SW 1271 (cell line): ENCODE results near the gene PCK2.
"Not testable (repeated sequence)": the region's sequence is repeated elsewhere in the genome, so short reads cannot be mapped to it uniquely, and the experiment has no call there.

Experiments used
- DNase-seq, 2 experiments: peaks; one replicate each; lab custom pipeline; 2025; lab: John Stamatoyannopoulos, UW

PCK2 gene

DNA sequence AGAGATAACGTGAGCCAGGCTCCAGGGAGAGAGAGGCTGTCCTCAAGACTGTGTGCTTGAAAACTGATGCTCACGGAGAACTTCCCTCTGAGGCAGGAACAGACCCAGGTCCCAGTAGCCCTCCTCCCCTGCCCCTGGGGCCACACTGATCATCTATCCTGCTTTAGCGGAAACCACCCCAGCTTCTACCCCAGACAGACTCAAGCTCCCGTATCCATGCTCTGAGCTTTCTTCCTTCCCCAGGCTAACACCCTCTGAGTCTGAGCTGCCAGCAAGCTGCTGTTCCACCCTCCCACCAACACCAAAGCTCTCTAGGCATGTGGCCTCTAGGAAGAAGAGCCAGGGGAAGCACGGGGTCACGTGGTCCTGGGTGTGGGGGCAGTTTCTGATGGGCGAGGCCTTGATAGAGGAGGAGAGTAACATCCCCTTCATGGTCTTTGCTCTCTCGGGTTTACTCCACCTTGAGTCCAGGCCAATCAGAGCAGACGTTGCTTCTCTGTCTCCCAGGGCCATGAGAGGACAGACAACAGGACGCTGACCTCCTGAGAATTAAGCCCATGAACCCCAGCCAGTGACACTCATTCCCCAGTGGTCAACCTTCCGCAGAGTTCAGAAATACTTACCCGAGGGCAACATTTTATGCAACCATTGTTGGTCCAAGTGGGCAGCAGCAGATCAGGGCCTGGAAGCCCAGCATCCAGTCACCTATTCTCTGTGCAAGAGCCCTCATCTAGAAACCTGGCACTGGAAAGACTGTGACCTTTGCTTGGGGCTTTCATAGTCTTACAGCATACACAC is 1.4 kb downstream of the PCK2 start:
- DNase-seq, result no peak

DNA sequence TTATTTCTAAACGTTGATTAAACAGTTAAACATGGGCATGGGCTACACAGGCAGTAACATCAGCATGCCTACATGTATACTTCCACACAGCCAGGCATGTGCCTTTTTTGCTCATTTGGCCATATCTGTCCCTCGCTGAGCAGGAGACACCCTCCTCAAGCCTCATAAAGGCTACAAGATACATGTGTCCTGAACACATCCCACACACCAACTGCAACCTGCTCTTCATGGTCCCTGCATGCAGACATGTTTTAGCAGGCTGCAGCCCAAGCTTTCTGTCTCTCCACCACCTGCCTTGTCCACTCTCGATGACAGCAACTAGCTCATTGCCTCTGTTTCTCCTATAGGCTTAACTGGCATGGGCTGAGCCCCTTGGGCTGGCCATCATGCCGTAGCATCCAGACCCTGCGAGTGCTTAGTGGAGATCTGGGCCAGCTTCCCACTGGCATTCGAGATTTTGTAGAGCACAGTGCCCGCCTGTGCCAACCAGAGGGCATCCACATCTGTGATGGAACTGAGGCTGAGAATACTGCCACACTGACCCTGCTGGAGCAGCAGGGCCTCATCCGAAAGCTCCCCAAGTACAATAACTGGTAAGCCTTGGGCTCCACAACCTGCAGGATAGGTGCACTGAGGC is 2.6 kb downstream of the PCK2 start:
- no peak for DNase-seq

GRCh38 chr14:24098229-24098926 is 4.3 kb downstream of the PCK2 start:
- DNase-seq, result no peak

DNA sequence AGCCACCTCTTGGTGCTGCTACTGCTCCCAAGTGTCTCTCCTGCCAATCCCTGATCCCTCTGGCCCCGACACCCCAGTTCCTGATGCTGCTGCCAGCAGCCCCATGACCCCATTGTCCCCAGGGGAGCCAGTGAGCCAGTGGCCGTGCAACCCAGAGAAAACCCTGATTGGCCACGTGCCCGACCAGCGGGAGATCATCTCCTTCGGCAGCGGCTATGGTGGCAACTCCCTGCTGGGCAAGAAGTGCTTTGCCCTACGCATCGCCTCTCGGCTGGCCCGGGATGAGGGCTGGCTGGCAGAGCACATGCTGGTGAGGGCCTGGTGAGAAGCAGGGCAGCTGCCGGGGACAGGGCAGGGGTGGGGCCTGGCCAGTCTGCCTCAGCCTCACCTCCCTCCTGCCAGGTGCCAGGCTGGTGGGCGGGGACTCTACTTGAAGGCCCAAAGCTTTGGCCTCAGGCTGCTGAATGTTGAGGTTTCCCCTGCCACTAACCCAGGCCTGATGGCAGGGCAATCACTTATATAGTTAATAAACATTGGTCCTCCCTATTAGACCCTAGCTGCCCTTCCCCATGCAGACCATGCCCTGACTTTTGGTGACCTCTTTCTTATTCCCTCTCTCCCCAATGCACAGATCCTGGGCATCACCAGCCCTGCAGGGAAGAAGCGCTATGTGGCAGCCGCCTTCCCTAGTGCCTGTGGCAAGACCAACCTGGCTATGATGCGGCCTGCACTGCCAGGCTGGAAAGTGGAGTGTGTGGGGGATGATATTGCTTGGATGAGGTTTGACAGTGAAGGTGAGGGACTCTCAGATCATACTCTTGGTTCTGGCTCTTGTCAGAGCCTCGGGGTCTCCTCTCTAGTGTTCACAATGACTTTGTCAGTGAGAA is 5.1 kb downstream of the PCK2 start:
- no peak for DNase-seq

DNA sequence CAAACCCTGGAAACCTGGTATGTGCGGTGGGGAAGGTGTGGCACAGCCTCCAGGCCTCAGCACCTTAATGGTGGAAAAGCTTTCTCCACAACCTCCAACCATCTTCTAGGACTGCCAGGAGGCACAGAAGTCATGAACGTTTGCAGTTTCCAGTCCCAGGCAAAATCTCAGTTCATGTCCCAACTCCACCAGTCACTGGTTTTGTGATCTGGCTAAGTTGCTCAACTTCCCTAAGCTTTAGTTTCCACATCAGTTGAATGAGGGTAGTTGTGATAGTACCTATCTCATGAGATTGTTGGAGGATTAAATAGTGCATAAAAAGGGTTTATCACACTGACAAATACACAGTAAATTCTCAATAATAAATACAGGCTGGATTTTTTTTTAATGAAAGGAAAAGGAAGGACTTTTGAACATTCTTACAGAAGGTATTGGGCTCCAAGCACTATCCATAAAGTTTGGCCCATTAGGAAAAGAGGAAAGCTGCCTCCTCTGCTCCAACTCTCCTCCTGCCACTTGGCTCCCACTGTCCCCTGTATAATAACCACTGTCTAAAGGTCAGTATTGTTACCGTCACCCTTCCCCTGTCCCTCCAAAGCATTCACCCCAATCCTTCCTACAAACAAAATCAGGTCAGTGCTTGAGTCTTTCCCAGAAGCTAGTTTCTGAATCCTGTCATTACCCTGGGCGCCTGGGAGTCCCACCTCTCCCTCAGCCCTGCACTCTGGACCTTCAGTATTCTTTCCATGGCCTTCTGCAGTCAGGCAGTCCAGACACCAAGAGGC is 6.3 kb downstream of the PCK2 start:
- no peak for DNase-seq

DNA sequence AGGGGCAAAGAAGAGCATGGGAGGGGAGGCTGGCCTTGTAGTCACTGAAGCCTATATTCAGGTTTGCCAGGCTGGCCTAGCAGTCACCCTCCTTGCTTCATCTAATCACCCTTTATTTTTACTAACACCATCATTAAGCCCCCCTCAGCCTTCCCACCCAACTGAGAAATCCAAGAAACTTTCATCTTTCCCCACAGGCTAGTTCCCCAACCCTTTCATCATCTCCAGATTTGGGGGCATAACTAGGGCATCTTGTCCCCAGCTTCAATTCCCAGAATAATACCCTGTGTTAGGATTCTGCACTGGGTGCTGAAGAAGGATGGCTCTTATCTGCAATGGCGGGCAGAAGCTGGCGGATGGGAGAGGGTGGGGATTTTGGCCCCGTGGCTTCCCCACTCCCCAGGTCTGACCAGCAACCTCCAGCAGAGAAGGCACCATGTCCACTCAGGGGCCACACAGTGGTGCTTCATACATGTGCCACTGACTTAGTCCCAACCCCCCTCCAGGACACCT is 6.9 kb downstream of the PCK2 start:
- no peak for DNase-seq

- no peak for DNase-seq
These were observed 8.4 kb downstream of the PCK2 start for GRCh38 chr14:24102357-24103048.

- DNase-seq, result no peak
These were observed 9.3 kb downstream of the PCK2 start for GRCh38 chr14:24103451-24103850.

- DNase-seq, result not testable (repeated sequence)
These were observed 11.6 kb downstream of the PCK2 start for GRCh38 chr14:24105609-24106239.

DNA sequence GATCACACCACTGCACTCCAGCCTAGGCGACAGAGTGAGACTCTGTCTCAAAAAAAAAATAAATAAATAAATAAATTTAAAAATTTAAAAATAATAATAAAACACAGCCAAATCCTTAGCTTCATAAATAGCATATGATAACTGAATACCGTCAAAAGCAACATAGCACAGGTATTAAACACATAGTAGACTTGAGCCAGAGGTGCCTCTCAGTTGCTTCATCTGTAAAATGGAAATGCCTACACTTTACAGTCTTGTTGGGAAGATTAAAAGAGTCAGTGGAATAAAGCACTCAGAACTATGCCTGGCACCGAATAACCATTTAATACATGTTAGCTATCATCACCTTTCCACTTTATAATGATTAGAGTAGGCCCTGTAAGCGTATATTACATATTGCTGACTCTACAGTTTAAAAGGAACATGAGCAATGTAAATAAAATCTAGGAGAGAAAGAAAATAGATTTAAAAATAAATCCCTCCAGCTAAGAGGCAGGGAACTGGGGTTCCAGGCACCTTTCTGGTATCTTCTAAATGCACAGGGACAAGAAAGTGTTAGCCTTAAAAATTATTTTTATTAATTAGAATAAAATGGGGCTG is 12.7 kb downstream of the PCK2 start:
- no peak for DNase-seq

- DNase-seq, result no peak
These were observed 14.3 kb downstream of the PCK2 start for GRCh38 chr14:24108336-24108874.

GRCh38 chr14:24110060-24110459 is 15.9 kb downstream of the PCK2 start:
- DNase-seq, result no peak

- no peak for DNase-seq
These were observed 16.4 kb downstream of the PCK2 start for GRCh38 chr14:24110523-24110922.

GRCh38 chr14:24113379-24113800 is 19.3 kb downstream of the PCK2 start:
- no peak for DNase-seq

GRCh38 chr14:24113801-24114531 is 19.9 kb downstream of the PCK2 start:
- DNase-seq, result peak; percentile 87 to 95

DNA sequence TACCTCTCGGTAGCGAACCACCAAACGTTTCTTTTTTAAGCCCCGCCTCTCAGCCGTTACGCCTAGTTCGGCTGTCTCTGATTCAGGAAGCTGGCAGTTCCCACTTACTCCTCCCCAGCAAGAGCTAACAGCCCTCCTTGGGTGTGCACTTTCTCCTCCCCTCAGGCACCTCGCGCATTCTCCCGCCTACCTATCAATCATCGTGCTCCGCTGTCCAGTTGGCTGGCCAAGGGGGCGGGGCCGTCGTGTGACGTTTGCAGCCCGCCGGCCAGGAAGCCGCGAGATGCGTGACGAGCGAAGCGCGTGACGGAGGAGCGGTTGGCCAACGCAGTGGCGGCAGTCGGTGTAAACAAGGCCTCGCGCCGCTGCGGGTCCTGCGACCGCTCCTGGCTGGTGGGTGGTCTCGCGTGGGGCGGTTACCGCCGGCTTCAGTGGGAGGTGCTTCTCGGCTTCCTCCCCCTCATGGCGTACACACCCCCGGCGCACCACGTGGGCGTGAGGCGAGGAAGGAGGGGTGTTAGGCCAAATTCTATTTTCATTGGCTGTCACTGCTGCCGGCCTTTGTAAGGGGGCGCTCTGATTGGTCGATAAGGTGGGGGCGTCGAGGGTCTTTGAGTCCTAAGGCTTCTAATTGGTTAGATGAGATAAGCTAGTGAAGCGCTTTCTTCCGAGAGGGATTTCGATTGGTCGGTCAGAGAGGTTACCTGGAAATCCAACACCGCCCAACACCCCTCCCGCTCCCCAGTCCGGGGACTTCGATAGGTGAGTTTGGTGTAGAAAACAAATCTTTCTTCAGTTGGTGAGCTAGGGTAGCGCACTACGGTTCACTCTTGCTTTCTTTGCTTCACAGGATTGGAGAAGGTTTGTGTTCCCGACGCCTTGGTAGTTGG is 20.7 kb downstream of the PCK2 start, which contains the start of the genes DCAF11 and NRL:
Gene DCAF11 (plus strand): TSS at position 246 of the 890 bp plus-strand sequence. CDS start 818 bp downstream, outside the sequence.
Gene NRL (minus strand): TSS at position 418 of the 890 bp plus-strand sequence. CDS start 32,101 bp downstream, outside the sequence.
- DNase-seq, result peak; percentile 100
